Body of pancreas (tissue), 4 donors: Measurements from ENCODE around the gene RANBP3.

Experiments
- POLR2A ChIP-seq, 3 donors: fragments of 450-650 bp; IDR thresholded peaks; one replicate each; pipeline ENCODE4 v1.6.1; 2016; ENCODE audit warnings: antibody characterized with exemption in 3 of 3, mild to moderate bottlenecking in 2 of 3
- TF ChIP-seq, protein P1 (sequence below), 7 experiments: fragments of 450-650 bp in 4 of 7; fragments of 200-600 bp in 3 of 7; sonication (generic) in 3 of 7; IDR thresholded peaks; one replicate each; pipeline ENCODE4 v1.5.1; 2016 to 2019; ENCODE audit warnings: antibody characterized with exemption in 7 of 7

DNA sequence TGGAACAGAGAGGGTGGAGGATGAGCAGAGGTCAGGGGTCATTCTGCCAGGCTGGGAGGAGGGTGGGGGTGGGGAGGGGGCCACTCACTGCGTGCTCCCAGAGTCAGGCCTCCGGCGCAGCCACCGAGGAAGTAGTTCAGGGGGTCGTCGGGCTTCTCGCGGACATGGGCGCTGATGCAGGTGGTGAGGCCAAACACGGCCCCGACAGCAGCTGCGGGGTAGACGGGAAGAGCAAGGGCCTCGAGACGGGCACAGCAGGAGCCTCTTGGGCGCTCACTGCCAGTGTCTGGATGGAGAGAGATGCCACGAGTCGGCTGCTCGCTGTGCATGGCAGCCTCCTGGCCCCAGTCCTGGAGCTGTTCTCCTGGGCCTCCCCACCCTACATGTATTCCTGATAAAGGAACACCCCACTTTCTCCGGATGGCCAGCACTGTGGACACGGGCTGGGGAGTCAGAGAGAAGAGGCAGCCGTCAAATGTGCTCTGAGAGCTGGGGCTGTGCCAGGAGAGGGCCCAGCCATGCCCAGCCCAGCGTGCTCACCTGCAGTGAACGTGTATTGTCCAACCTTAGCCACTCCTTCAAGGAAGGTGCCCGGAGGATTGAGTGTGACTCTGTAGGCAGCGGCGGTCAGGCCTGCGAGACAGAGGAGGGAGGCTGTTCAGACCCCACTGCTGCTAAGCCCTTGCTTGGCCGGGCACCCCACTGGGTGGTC, 81.4 kb downstream of the RANBP3 start:
- no peak for TF ChIP-seq POLR2A (IDR thresholded peaks at IDR 0.05)
- TF ChIP-seq, protein P1, sequence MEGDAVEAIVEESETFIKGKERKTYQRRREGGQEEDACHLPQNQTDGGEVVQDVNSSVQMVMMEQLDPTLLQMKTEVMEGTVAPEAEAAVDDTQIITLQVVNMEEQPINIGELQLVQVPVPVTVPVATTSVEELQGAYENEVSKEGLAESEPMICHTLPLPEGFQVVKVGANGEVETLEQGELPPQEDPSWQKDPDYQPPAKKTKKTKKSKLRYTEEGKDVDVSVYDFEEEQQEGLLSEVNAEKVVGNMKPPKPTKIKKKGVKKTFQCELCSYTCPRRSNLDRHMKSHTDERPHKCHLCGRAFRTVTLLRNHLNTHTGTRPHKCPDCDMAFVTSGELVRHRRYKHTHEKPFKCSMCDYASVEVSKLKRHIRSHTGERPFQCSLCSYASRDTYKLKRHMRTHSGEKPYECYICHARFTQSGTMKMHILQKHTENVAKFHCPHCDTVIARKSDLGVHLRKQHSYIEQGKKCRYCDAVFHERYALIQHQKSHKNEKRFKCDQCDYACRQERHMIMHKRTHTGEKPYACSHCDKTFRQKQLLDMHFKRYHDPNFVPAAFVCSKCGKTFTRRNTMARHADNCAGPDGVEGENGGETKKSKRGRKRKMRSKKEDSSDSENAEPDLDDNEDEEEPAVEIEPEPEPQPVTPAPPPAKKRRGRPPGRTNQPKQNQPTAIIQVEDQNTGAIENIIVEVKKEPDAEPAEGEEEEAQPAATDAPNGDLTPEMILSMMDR (IDR thresholded peaks at IDR 0.05): no peak
